Calu3 (cell line): ENCODE data around the gene GPR137B. TPM values are rescaled to one million over a fixed set of nuclear protein-coding genes. Genes with fewer than 3 reads are reported as not detected.

Experiments used
- BruUV-seq: library from RNA; stranded (reverse); fragments of 400-500 nt; replicated peaks from 2 replicates; lab custom pipeline; 2021; lab: Mats Ljungman, UMichigan
- CTCF ChIA-PET: fragments of 300-600 bp; sonication (Branson Sonifier 250); formaldehyde crosslinking; loops from one replicate; lab custom pipeline; 2022; ENCODE audit warnings: antibody characterized with exemption; lab: Charles Lee
- DNase-seq: peaks from one replicate; pipeline ENCODE4 v3.0.0; 2022
- H3K27ac Mint-ChIP-seq: one replicate; pipeline ENCODE4 v1.8.0; 2022; ENCODE audit warnings: mixed read lengths; ENCODE audit not compliant: unreplicated experiment
- H3K27me3 Mint-ChIP-seq: one replicate; pipeline ENCODE4 v1.8.0; 2022; ENCODE audit warnings: mixed read lengths; ENCODE audit not compliant: unreplicated experiment
- H3K36me3 Mint-ChIP-seq: one replicate; pipeline ENCODE4 v1.8.0; 2022; ENCODE audit warnings: mild to moderate bottlenecking, moderate library complexity, mixed read lengths; ENCODE audit not compliant: insufficient read depth, unreplicated experiment
- H3K4me1 Mint-ChIP-seq: one replicate; pipeline ENCODE4 v1.8.0; 2022; ENCODE audit warnings: mild to moderate bottlenecking, low read depth, mixed read lengths; ENCODE audit not compliant: unreplicated experiment
- H3K4me3 Mint-ChIP-seq: one replicate; pipeline ENCODE4 v1.8.0; 2022; ENCODE audit warnings: mild to moderate bottlenecking, low read depth, moderate library complexity, mixed read lengths; ENCODE audit not compliant: unreplicated experiment
- H3K9me3 Mint-ChIP-seq: one replicate; pipeline ENCODE4 v1.8.0; 2022; ENCODE audit warnings: low read depth, mixed read lengths; ENCODE audit not compliant: unreplicated experiment
- intact Hi-C: fragments of 100-400 bp; cut with micrococcal nuclease; formaldehyde crosslinking; loops from one replicate; pipeline ENCODE4 v1.10.0; 2022; ENCODE audit not compliant: unreplicated experiment
- total RNA-seq: library from RNA; stranded (reverse); gene quantifications from 2 replicates; pipeline ENCODE4 v1.2.3, GENCODE V29; 2022
- TF ChIP-seq, protein P1 (sequence below): fragments of 200-600 bp; IDR thresholded peaks from one replicate; pipeline ENCODE4 v1.8.0; 2022; ENCODE audit warnings: antibody characterized with exemption; ENCODE audit not compliant: unreplicated experiment

The GPR137B gene
- total RNA-seq, 1 experiment from 2014 or later, result 11.4 TPM

DNA sequence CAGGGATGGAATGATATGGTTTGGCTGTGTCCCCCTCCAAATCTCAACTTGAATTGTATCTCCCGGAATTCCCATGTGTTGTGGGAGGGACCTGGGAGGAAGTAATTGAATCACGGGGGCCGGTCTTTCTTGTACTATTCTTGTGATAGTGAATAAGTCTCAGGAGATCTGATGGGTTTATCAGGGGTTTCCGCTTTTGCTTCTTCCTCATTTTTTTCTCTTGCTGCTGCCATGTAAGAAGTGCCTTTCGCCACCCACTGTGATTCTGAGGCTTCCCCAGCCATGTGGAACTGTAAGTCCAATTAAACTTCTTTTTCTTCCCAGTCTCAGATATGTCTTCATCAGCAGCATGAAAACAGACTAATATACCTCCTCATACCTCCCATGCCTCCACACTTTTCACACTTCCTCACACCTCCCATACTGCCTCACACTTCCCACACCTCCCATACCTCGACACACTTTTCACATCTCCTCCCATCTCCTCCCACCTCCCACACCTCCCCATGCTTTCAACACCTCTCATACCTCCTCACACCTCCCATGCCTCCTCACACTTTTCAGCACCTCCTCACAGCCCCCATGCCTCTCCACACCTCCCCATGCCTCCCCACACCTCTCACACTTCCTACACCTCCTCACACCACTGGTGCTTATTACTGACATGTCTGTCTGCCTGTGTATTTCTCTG, 21.3 kb downstream of the GPR137B start:
- Mint-ChIP-seq H3K27me3 (no peaks in the 10 kb centered on the region), H3K27ac (no peak overlapping the region), H3K4me1 (peaks cover 3% of the 10 kb centered on the region), H3K9me3 (peaks cover 14% of the 10 kb centered on the region), H3K4me3 (no peak overlapping the region), H3K36me3 (peaks cover 8% of the 10 kb centered on the region)
- TF ChIP-seq, protein P1, sequence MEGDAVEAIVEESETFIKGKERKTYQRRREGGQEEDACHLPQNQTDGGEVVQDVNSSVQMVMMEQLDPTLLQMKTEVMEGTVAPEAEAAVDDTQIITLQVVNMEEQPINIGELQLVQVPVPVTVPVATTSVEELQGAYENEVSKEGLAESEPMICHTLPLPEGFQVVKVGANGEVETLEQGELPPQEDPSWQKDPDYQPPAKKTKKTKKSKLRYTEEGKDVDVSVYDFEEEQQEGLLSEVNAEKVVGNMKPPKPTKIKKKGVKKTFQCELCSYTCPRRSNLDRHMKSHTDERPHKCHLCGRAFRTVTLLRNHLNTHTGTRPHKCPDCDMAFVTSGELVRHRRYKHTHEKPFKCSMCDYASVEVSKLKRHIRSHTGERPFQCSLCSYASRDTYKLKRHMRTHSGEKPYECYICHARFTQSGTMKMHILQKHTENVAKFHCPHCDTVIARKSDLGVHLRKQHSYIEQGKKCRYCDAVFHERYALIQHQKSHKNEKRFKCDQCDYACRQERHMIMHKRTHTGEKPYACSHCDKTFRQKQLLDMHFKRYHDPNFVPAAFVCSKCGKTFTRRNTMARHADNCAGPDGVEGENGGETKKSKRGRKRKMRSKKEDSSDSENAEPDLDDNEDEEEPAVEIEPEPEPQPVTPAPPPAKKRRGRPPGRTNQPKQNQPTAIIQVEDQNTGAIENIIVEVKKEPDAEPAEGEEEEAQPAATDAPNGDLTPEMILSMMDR, result no peak
- DNase-seq, result no peak
- BruUV-seq, result no TSS peak
- CTCF ChIA-PET, result no interaction called here
- intact Hi-C loops, result no loop called here

DNA sequence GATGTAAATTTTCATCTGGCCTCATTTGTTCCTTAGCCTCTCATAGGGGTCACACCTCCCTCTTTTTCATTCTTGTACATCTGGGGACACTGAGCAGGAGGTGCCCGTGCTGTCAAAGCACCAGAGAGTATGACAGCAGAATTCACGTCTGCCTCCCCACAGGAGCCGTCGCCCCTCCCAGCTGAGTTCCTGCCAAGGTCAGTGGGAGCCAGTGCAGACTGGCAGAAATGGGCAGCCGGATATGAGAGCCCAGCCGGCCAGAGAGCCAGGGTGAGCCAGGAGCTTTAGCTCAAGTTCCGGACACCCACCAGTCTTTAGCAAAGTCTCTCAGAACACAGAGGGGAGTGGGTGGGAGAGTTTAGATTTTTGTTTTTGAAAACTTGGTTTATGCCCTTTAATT, 21.9 kb downstream of the GPR137B start:
- TF ChIP-seq, protein P1, result no peak
- intact Hi-C loops, result no loop called here
- Mint-ChIP-seq H3K4me1 (peaks cover 10% of the 10 kb centered on the region), H3K9me3 (peaks cover 14% of the 10 kb centered on the region), H3K4me3 (no peak overlapping the region), H3K36me3 (peaks cover 11% of the 10 kb centered on the region), H3K27ac (no peak overlapping the region), H3K27me3 (no peaks in the 10 kb centered on the region)
- DNase-seq, result no peak
- CTCF ChIA-PET, result no interaction called here
- BruUV-seq, result no TSS peak

DNA sequence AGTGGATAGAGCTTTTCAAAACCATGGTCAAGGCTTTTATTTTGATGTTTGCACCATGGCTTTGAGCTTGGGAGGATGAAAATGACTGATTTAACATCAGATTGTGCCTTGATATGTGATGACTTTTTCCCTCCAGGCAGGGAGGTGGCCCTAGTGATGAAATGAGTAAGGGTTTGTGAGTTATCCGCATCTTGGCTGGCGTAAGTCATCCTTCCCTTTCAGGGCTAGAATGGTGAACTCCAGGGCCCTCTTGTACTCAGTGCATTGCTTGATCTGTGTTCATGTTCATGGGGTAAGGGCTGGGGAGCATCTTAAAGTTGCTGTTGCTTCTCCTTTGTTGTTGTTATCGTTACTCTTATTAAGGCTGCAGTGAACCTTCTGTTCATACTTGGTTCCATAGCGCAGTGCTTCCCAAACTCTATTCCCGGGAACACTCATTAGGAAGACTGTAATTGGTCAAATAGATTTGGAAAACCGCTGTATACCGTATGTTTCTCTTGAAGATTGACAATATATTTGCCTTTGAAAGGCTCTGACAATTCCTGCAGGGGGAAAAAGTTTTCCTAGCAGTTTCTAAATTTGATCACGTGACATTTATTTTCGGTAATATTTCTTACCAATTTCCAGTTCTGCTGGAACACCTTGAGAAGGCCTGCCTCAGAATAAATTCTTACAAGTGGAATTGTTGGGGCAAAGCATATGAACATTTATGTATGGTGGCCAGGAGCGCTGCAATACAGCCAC, 23.1 kb downstream of the GPR137B start:
- H3K4me1 Mint-ChIP-seq, result peaks cover 15% of the 10 kb centered on the region
- intact Hi-C loops, result no loop called here
- CTCF ChIA-PET, result no interaction called here
- peaks cover 13% of the 10 kb centered on the region for H3K9me3 Mint-ChIP-seq
- peaks cover 11% of the 10 kb centered on the region for H3K36me3 Mint-ChIP-seq
- TF ChIP-seq, protein P1, result no peak
- H3K27ac Mint-ChIP-seq, result no peak overlapping the region
- no TSS peak for BruUV-seq
- no peak overlapping the region for H3K4me3 Mint-ChIP-seq
- H3K27me3 Mint-ChIP-seq, result no peaks in the 10 kb centered on the region
- no peak for DNase-seq

DNA sequence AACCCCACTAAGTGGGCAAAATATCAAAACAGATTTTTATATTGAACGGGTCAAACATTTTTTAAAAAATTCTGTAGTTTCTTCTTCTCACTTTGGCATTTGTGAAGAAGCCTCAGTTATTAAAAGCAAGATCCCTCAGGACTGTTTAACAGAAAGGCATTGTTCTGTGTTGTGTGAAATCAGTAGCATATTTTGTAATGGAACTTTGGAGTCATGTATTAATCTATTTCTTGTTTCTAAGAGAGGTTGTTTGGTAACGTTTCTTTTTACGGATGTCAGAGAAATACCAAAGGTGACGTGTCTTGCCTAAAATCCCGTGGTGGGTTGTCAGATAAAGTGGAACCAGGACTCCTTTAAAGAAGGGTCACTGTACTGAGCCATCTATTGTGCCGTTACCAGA, 23.7 kb downstream of the GPR137B start:
- H3K27ac Mint-ChIP-seq, result no peak overlapping the region
- DNase-seq, result no peak
- CTCF ChIA-PET, result no interaction called here
- H3K4me1 Mint-ChIP-seq, result peaks cover 15% of the 10 kb centered on the region
- H3K36me3 Mint-ChIP-seq, result peaks cover 11% of the 10 kb centered on the region
- no peak overlapping the region for H3K4me3 Mint-ChIP-seq
- TF ChIP-seq, protein P1, result no peak
- BruUV-seq, result no TSS peak
- no peaks in the 10 kb centered on the region for H3K27me3 Mint-ChIP-seq
- H3K9me3 Mint-ChIP-seq, result peaks cover 7% of the 10 kb centered on the region
- intact Hi-C loops, result no loop called here
